ENCODE results near the gene ARHGEF10L.

GRCh38 chr1:17514776-17515175 lies 24.7 kb upstream of the ARHGEF10L start:
- TF ChIP-seq CTCF (IDR thresholded peaks at IDR 0.05): no peak
- TF ChIP-seq POLR2A (IDR thresholded peaks at IDR 0.05): no peak

Data from vagina (tissue), 2 donors.